Measurements from ENCODE around the gene NLN.
"Not testable (repeated sequence)": the region's sequence is repeated elsewhere in the genome, so short reads cannot be mapped to it uniquely, and the experiment has no call there.

Gene NLN
- 1.1 to 2.7 (median 1.7) reads per million in 3 donors for total RNA-seq

- Histone ChIP-seq H3K9me3 (ENCODE audit: control insufficient read depth, low read length) (no peaks in the 10 kb centered on the region), H3K4me1 (ENCODE audit: control insufficient read depth, insufficient read depth, low read length, poor library complexity, severe bottlenecking) (peaks cover 24% of the 10 kb centered on the region), H3K27me3 (replicated peaks; ENCODE audit: control insufficient read depth, insufficient read depth, low read length, poor library complexity, severe bottlenecking) (no peaks in the 10 kb centered on the region), H3K36me3 (ENCODE audit: control insufficient read depth, insufficient read depth, low read length) (peaks cover 8% of the 10 kb centered on the region), H3K4me3 (ENCODE audit: insufficient read depth, low read depth, low read length, poor library complexity, severe bottlenecking) (peak within 1 kb of the TSS; percentile 87), H3K27ac (ENCODE audit: insufficient read depth, low read length, poor library complexity, severe bottlenecking) (peak within 1 kb of the TSS; percentile 91)
- peak; percentile 75 to 80 (median 78) for DNase-seq
These were observed at the start of gene NLN, which contains the start of gene SGTB for GRCh38 chr5:65721720-65722574. NLN (plus strand) TSS chr5:65722205; CDS start chr5:65722374, 169 bp downstream. SGTB (minus strand) TSS chr5:65722109; CDS start chr5:65720807, 1,302 bp downstream.

GRCh38 chr5:65672796-65673195, 49.2 kb upstream of the NLN start:
- Histone ChIP-seq H3K27ac (ENCODE audit: insufficient read depth, low read length, poor library complexity, severe bottlenecking) (no peak overlapping the region), H3K27me3 (replicated peaks; ENCODE audit: control insufficient read depth, insufficient read depth, low read length, poor library complexity, severe bottlenecking) (no peaks in the 10 kb centered on the region), H3K4me1 (ENCODE audit: control insufficient read depth, insufficient read depth, low read length, poor library complexity, severe bottlenecking) (no peaks in the 10 kb centered on the region), H3K4me3 (ENCODE audit: insufficient read depth, low read depth, low read length, poor library complexity, severe bottlenecking) (no peak overlapping the region), H3K36me3 (ENCODE audit: control insufficient read depth, insufficient read depth, low read length) (peaks cover 69% of the 10 kb centered on the region), H3K9me3 (ENCODE audit: control insufficient read depth, low read length) (no peaks in the 10 kb centered on the region)
- no peak for DNase-seq

GRCh38 chr5:65674749-65675148, 47.3 kb upstream of the NLN start:
- H3K4me3 ChIP-seq (ENCODE audit: insufficient read depth, low read depth, low read length, poor library complexity, severe bottlenecking): no peak overlapping the region
- H3K4me1 ChIP-seq (ENCODE audit: control insufficient read depth, insufficient read depth, low read length, poor library complexity, severe bottlenecking): no peaks in the 10 kb centered on the region
- H3K9me3 ChIP-seq (ENCODE audit: control insufficient read depth, low read length): no peaks in the 10 kb centered on the region
- H3K27ac ChIP-seq (ENCODE audit: insufficient read depth, low read length, poor library complexity, severe bottlenecking): no peak overlapping the region
- no peaks in the 10 kb centered on the region for H3K27me3 ChIP-seq (replicated peaks; ENCODE audit: control insufficient read depth, insufficient read depth, low read length, poor library complexity, severe bottlenecking)
- DNase-seq: no peak
- peaks cover 64% of the 10 kb centered on the region for H3K36me3 ChIP-seq (ENCODE audit: control insufficient read depth, insufficient read depth, low read length)

- not testable (repeated sequence) for DNase-seq; H3K27ac ChIP-seq (ENCODE audit: insufficient read depth, low read length, poor library complexity, severe bottlenecking); H3K9me3 ChIP-seq (ENCODE audit: control insufficient read depth, low read length); H3K4me3 ChIP-seq (ENCODE audit: insufficient read depth, low read depth, low read length, poor library complexity, severe bottlenecking); H3K27me3 ChIP-seq (replicated peaks; ENCODE audit: control insufficient read depth, insufficient read depth, low read length, poor library complexity, severe bottlenecking); H3K4me1 ChIP-seq (ENCODE audit: control insufficient read depth, insufficient read depth, low read length, poor library complexity, severe bottlenecking)
- peaks cover 61% of the 10 kb centered on the region for H3K36me3 ChIP-seq (ENCODE audit: control insufficient read depth, insufficient read depth, low read length)
These were observed 45.9 kb upstream of the NLN start for GRCh38 chr5:65676056-65676455.

- H3K27ac ChIP-seq (ENCODE audit: insufficient read depth, low read length, poor library complexity, severe bottlenecking): no peak overlapping the region
- no peak overlapping the region for H3K4me3 ChIP-seq (ENCODE audit: insufficient read depth, low read depth, low read length, poor library complexity, severe bottlenecking)
- no peaks in the 10 kb centered on the region for H3K4me1 ChIP-seq (ENCODE audit: control insufficient read depth, insufficient read depth, low read length, poor library complexity, severe bottlenecking)
- H3K9me3 ChIP-seq (ENCODE audit: control insufficient read depth, low read length): no peaks in the 10 kb centered on the region
- DNase-seq: no peak
- H3K36me3 ChIP-seq (ENCODE audit: control insufficient read depth, insufficient read depth, low read length): peaks cover 63% of the 10 kb centered on the region
- no peaks in the 10 kb centered on the region for H3K27me3 ChIP-seq (replicated peaks; ENCODE audit: control insufficient read depth, insufficient read depth, low read length, poor library complexity, severe bottlenecking)
These were observed 39.9 kb upstream of the NLN start for GRCh38 chr5:65682148-65682547.

- DNase-seq: no peak
- H3K27ac ChIP-seq (ENCODE audit: insufficient read depth, low read length, poor library complexity, severe bottlenecking): no peak overlapping the region
- no peaks in the 10 kb centered on the region for H3K9me3 ChIP-seq (ENCODE audit: control insufficient read depth, low read length)
- H3K4me1 ChIP-seq (ENCODE audit: control insufficient read depth, insufficient read depth, low read length, poor library complexity, severe bottlenecking): no peaks in the 10 kb centered on the region
- H3K36me3 ChIP-seq (ENCODE audit: control insufficient read depth, insufficient read depth, low read length): peaks cover 44% of the 10 kb centered on the region
- no peaks in the 10 kb centered on the region for H3K27me3 ChIP-seq (replicated peaks; ENCODE audit: control insufficient read depth, insufficient read depth, low read length, poor library complexity, severe bottlenecking)
- no peak overlapping the region for H3K4me3 ChIP-seq (ENCODE audit: insufficient read depth, low read depth, low read length, poor library complexity, severe bottlenecking)
These were observed 28.9 kb upstream of the NLN start for GRCh38 chr5:65693121-65693520.

- no peaks in the 10 kb centered on the region for H3K9me3 ChIP-seq (ENCODE audit: control insufficient read depth, low read length)
- no peak for DNase-seq
- H3K4me3 ChIP-seq (ENCODE audit: insufficient read depth, low read depth, low read length, poor library complexity, severe bottlenecking): no peak overlapping the region
- peaks cover 58% of the 10 kb centered on the region for H3K36me3 ChIP-seq (ENCODE audit: control insufficient read depth, insufficient read depth, low read length)
- no peak overlapping the region for H3K27ac ChIP-seq (ENCODE audit: insufficient read depth, low read length, poor library complexity, severe bottlenecking)
- no peaks in the 10 kb centered on the region for H3K27me3 ChIP-seq (replicated peaks; ENCODE audit: control insufficient read depth, insufficient read depth, low read length, poor library complexity, severe bottlenecking)
- no peaks in the 10 kb centered on the region for H3K4me1 ChIP-seq (ENCODE audit: control insufficient read depth, insufficient read depth, low read length, poor library complexity, severe bottlenecking)
These were observed 26.7 kb upstream of the NLN start for GRCh38 chr5:65695162-65695755.

- no peaks in the 10 kb centered on the region for H3K4me1 ChIP-seq (ENCODE audit: control insufficient read depth, insufficient read depth, low read length, poor library complexity, severe bottlenecking)
- H3K27me3 ChIP-seq (replicated peaks; ENCODE audit: control insufficient read depth, insufficient read depth, low read length, poor library complexity, severe bottlenecking): no peaks in the 10 kb centered on the region
- no peak overlapping the region for H3K4me3 ChIP-seq (ENCODE audit: insufficient read depth, low read depth, low read length, poor library complexity, severe bottlenecking)
- H3K9me3 ChIP-seq (ENCODE audit: control insufficient read depth, low read length): no peaks in the 10 kb centered on the region
- peaks cover 56% of the 10 kb centered on the region for H3K36me3 ChIP-seq (ENCODE audit: control insufficient read depth, insufficient read depth, low read length)
- no peak for DNase-seq
- H3K27ac ChIP-seq (ENCODE audit: insufficient read depth, low read length, poor library complexity, severe bottlenecking): no peak overlapping the region
These were observed 26.1 kb upstream of the NLN start for GRCh38 chr5:65695896-65696295.

- H3K9me3 ChIP-seq (ENCODE audit: control insufficient read depth, low read length): no peaks in the 10 kb centered on the region
- H3K27ac ChIP-seq (ENCODE audit: insufficient read depth, low read length, poor library complexity, severe bottlenecking): no peak overlapping the region
- peaks cover 57% of the 10 kb centered on the region for H3K36me3 ChIP-seq (ENCODE audit: control insufficient read depth, insufficient read depth, low read length)
- H3K4me1 ChIP-seq (ENCODE audit: control insufficient read depth, insufficient read depth, low read length, poor library complexity, severe bottlenecking): no peaks in the 10 kb centered on the region
- DNase-seq: no peak
- H3K27me3 ChIP-seq (replicated peaks; ENCODE audit: control insufficient read depth, insufficient read depth, low read length, poor library complexity, severe bottlenecking): no peaks in the 10 kb centered on the region
- H3K4me3 ChIP-seq (ENCODE audit: insufficient read depth, low read depth, low read length, poor library complexity, severe bottlenecking): no peak overlapping the region
These were observed 25.1 kb upstream of the NLN start for GRCh38 chr5:65696892-65697291.

- no peak overlapping the region for H3K27ac ChIP-seq (ENCODE audit: insufficient read depth, low read length, poor library complexity, severe bottlenecking)
- peaks cover 64% of the 10 kb centered on the region for H3K36me3 ChIP-seq (ENCODE audit: control insufficient read depth, insufficient read depth, low read length)
- no peak for DNase-seq
These were observed 22.7 kb upstream of the NLN start for GRCh38 chr5:65699338-65699737.

More at GRCh38 chr5:65699338-65699737, 22.7 kb upstream of the NLN start:
- H3K9me3 ChIP-seq (ENCODE audit: control insufficient read depth, low read length): no peaks in the 10 kb centered on the region
- H3K27me3 ChIP-seq (replicated peaks; ENCODE audit: control insufficient read depth, insufficient read depth, low read length, poor library complexity, severe bottlenecking): no peaks in the 10 kb centered on the region
- no peak overlapping the region for H3K4me3 ChIP-seq (ENCODE audit: insufficient read depth, low read depth, low read length, poor library complexity, severe bottlenecking)
- no peaks in the 10 kb centered on the region for H3K4me1 ChIP-seq (ENCODE audit: control insufficient read depth, insufficient read depth, low read length, poor library complexity, severe bottlenecking)

All from effector memory CD4-positive, alpha-beta T cell (primary cell).